A204.1 (cell line): Measurements from ENCODE around the gene NQO2.
A peak's percentile ranks its signal among the peaks of the same experiment; 100 is the strongest.

Experiments used
- FAIRE-seq: peaks from 2 replicates; lab custom pipeline; 2012; peaks lifted over from hg19 to GRCh38; lab: Jason Lieb, UNC

NQO2 gene

DNA sequence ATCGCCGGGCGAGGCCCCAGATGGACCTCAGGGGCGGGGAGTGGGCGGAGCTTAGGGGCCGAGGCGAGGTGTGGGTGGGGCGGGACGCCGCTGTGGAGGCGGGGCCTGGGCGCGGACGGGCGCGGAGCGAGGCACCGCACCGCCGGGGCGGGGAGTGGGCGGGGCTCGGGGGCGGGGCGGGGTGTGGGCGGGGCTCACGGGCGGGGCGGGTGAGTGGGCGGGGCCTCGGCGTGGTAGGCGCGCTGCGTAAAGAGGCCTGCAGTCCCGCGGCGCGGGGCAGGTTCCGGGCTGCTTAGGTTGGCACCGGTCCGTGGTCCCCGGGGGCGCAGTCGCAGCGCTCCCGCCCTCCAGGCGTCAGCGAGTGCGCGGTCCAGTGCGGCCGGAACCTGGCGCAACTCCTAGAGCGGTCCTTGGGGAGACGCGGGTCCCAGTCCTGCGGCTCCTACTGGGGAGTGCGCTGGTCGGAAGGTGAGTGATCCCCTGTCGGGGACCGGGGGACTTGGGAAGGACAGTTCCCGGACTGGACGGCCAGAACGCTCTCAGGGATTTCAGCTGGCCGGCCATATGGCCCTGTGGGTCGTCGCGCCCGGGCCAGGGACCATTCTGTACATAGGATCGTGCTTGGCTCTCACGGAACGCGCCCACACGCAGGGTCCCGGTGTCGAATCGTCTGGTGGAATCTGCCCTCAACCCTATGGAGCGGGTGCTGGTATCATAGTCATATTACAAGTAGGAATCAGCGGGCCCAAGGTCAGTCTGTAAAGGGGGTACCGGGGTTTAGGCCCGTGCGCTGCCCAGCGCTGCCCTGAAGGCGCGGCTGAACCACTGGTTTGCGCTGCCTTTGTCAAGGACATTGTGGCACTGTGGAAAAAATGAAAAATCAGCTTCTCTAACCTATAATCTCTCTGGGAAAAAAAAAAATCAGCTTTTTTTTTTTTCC is at the start of gene NQO2:
TSS of gene NQO2 (plus strand) at position 277 of the 940 bp plus-strand sequence. CDS start 6,659 bp downstream, outside the sequence.
- FAIRE-seq, result no peak

DNA sequence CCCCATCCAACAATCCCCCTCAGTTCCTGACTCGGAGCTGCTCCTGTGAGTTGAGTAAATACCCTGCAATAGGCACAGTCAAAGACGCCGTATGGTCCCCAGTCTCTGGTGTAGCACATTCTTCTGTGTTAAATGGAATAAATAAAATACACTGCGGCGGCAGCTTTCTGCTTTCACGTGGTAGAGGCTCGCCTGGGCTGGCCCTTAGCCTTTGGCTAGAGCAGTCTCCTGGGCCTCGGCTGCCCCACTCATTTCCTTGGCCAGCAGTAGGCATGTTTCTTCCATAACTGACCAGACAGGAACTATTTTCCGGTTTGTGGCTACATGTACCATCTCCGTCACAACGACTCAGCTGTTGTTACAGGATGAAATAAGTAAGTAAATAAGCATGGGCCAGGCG is 49.0 kb upstream of the NQO2 start:
- FAIRE-seq, result no peak

- FAIRE-seq, result no peak
These were observed 48.0 kb upstream of the NQO2 start for GRCh38 chr6:2951728-2952127.

- FAIRE-seq, result peak; percentile 68
These were observed 47.1 kb upstream of the NQO2 start for GRCh38 chr6:2952557-2953095.

- no peak for FAIRE-seq
These were observed 46.6 kb upstream of the NQO2 start for GRCh38 chr6:2953098-2953497.

DNA sequence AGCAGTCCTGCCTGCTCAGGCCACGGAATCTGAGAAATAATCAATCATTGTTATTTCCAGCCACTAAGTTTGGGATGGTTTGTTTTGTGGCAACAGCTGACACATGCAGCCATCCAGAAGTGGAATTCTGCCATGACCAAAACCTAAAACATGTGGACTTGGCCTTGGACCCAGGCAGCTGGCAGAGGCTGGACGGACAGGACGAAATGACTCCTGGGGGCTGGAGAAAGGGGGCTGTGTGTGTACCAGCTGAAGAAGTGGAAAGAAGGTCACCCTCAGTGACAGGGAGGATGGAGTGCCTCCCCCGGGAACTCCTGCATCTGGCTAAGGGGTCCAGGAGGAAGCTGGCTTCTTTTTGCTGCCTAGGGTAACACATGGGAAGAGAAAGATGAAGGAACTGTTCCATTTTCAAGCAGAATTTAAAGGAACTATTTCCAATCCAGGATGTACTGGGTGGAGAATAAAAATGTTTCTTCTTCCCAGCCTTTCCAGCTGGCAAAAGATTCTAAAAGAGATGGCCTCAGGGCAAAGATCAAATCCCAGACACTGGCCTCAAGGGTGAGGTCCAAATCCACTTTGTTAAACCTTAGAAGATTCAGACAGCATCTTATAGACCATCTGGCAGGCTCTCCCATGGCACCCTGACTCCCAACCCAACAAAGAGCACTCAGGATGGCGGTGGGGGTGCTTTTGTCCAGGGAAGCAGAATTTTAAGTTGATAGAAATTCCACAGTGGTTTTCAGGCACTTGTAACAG is 42.6 kb upstream of the NQO2 start:
- FAIRE-seq, result no peak

GRCh38 chr6:2957696-2958330 is 41.9 kb upstream of the NQO2 start:
- FAIRE-seq, result no peak

- FAIRE-seq, result no peak
These were observed 41.4 kb upstream of the NQO2 start for GRCh38 chr6:2958331-2958711.

- no peak for FAIRE-seq
These were observed 40.9 kb upstream of the NQO2 start for GRCh38 chr6:2958776-2959175.

- FAIRE-seq, result no peak
These were observed 39.6 kb upstream of the NQO2 start for GRCh38 chr6:2959909-2960719.

GRCh38 chr6:2960935-2961334 is 38.8 kb upstream of the NQO2 start:
- FAIRE-seq, result no peak

DNA sequence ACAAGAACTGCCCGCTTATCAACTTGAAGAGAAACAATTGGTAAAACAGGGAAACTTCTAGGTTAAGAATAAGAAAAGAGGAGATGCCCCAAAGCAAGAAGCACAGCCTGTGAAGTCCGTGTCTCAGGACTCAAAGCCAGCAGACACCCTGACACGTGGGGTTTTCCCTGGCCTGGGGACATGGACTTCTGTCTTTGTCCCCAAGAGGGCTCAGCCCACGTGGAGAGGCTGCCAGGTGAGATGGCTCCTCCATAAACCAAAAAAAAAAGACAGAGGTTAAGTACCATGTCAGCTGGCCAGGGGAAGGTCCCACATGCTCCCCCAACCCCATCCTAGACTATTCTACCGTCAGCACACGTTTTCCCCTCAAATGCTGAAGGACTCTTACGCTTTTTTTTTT is 38.2 kb upstream of the NQO2 start:
- FAIRE-seq, result no peak

DNA sequence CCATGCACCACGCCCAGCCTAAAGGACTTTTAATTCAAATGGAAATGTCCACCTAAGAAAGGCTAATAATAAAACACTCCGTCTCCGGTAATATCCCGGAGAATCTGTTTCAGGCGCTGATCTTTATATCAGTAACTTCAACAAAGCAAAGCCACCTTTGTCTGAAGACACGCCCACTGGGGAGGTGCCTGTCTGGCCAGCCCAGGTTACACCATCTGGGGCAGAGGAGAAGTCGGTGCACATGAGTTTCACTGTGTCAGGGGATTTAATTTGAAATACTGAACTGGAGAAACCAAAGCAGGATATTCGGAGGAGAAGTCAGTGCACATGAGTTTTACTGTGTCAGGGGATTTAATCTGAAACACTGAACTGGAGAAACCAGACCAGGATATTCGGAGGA is 37.7 kb upstream of the NQO2 start:
- FAIRE-seq, result no peak

DNA sequence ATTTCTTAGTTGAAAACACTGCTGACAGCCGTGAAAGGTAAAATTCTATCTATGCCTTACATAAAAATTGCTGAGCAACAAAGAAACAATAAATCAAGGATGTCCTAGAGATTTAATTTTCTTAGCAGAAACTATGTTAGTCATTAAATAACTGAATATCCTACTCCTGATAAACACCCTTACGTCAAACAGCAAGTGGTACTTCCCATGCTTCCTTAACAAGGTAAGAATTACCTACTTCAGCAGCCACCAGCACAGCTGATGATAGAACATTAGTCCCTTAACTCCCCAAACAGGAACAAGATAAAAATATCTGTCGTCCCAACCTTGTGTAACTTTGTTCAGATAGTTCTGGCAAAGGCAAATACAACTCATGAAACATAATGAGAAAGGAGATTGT is 37.1 kb upstream of the NQO2 start:
- FAIRE-seq, result no peak

GRCh38 chr6:2963756-2964155 is 35.9 kb upstream of the NQO2 start:
- no peak for FAIRE-seq

DNA sequence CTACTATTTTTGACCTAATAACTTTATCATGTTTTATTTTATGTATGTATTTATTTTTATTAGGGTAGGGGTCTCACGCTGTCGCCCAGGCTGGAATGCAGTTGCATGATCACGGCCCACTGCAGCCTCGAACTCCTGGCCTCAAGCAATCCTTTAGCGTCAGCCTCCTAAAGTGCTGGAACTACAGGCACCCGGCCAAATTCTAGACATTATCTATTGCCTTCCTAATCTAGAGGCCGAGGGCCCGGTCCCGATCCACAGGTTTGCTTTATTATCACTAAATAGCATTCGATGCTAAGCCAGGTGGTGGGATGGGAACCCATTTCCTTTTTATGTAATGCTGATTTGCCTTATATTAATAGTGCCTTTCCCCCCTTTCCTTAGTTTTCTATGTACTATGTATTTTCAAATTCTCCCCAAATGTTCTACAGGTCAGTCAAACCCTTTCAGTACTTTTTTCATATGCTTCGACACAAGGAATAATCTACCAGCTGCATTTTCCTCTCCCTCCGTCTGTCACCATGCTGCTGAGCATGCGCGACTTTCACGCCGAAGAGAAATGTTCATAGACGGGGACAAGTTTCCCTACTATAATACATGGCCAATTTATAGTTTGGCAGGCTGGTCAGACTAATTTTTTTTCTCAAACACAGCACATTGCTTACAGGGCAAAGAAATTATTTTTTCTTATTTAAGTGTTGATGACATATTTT is 34.7 kb upstream of the NQO2 start:
- no peak for FAIRE-seq

DNA sequence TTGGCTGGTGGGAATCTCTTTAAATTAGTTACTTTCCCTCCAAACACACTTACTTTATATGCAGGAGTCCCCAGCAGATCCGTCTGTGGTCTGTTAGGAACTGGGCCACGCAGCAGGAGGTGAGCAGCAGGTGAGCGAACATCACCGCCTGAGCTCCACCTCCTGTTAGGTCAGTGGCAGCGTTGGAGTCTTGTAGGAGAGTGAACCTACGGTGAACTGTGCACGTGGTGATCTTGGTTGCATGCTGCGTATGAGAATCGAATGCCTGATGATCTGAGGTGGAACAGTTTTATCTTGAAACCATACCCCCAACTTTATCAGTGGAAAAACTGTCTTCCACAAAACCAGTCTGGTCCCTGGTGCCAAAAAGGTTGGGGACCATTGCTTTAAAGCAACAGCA is 33.3 kb upstream of the NQO2 start:
- no peak for FAIRE-seq

GRCh38 chr6:2967936-2968335 is 31.8 kb upstream of the NQO2 start:
- FAIRE-seq, result no peak

DNA sequence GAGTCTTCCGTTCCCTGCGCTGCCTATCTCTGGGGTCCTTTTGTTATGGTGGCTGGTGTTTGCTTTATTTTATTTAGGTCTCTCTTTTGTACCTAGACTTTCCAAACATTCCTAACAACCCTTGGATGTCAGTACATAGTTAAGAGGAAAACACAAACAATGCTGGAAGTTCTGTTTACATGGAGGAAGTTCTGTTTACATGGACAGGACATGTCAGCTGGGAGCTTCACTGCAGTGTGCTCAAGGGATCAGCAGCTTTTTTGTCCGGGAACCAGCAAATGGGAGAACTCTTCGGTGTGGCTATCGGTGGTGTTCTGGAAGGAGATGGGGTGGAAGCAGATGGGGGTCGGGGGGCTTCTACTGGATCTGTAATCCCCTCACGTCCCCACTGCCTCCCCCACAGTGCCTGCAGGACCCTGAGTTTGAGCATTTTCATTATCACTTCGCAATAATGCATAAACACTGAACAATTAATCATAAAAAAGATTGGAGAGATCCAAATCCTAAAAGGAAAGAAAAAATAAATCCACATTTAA is 31.0 kb upstream of the NQO2 start:
- no peak for FAIRE-seq

GRCh38 chr6:2969549-2969948 is 30.1 kb upstream of the NQO2 start:
- no peak for FAIRE-seq
